Stomach (tissue), 9 donors: ENCODE results near the gene ADM5. TPM values are rescaled to one million over a fixed set of nuclear protein-coding genes. Genes with fewer than 3 reads are reported as not detected.
"Not testable (repeated sequence)": the region's sequence is repeated elsewhere in the genome, so short reads cannot be mapped to it uniquely, and the experiment has no call there.

Source experiments
- DNase-seq, 2 donors: peaks; one replicate each; pipeline versions ENCODE4 v3.0.0 to v3.0.0-alpha.2; 2013 to 2019
- H3K27ac ChIP-seq, 5 donors: fragments of 200-600 bp in 4 of 5; sonication (generic) in 4 of 5; one replicate each; pipeline ENCODE4 v1.5.1; 2013 to 2019; ENCODE audit warnings: mild to moderate bottlenecking in 1 of 5, moderate library complexity in 1 of 5
- H3K27me3 ChIP-seq, 3 donors: fragments of 200-600 bp; sonication (generic); one replicate each; pipeline ENCODE4 v1.5.1; 2017 to 2019; ENCODE audit warnings: mixed run types in 1 of 3
- H3K36me3 ChIP-seq, 4 donors: fragments of 200-600 bp; sonication (generic); 1 replicate in 3 of 4; 2 replicates in 1 of 4; pipeline ENCODE4 v1.5.1; 2016 to 2019
- H3K4me1 ChIP-seq, 4 donors: fragments of 200-600 bp; sonication (generic); one replicate each; pipeline ENCODE4 v1.5.1; 2016 to 2019
- H3K4me3 ChIP-seq, 4 donors: fragments of 200-600 bp; sonication (generic) in 3 of 4; one replicate each; pipeline ENCODE4 v1.5.1; 2016 to 2019; ENCODE audit warnings: mild to moderate bottlenecking in 1 of 4
- H3K9me3 ChIP-seq, 4 donors: fragments of 200-600 bp; sonication (generic); one replicate each; pipeline ENCODE4 v1.5.1; 2016 to 2019
- EP300 ChIP-seq: sonication (generic); formaldehyde crosslinking; IDR thresholded peaks from one replicate; pipeline ENCODE4 v1.6.1; 2017; ENCODE audit warnings: antibody characterized with exemption
- POLR2A ChIP-seq, 4 donors: fragments of 450-650 bp; IDR thresholded peaks; one replicate each; pipeline ENCODE4 v1.6.1; 2016; ENCODE audit warnings: antibody characterized with exemption in 4 of 4, control low read depth in 2 of 4, mild to moderate bottlenecking in 1 of 4, moderate library complexity in 1 of 4
- POLR2AphosphoS5 ChIP-seq, 3 donors: sonication (generic); formaldehyde crosslinking; IDR thresholded peaks; one replicate each; pipeline ENCODE4 v1.6.1; 2016; ENCODE audit warnings: antibody characterized with exemption in 3 of 3
- WGBS, 5 donors: extraction: QIAGEN DNeasy Blood & Tissue Kit in 3 of 5; methylation state at CpG; one replicate each; pipeline versions ENCODE4 v1.1.5 to v1.1.7; 2013 to 2018; 5-methylcytosine and 5-hydroxymethylcytosine counted together
- intact Hi-C: fragments of 100-400 bp; cut with DNase I; formaldehyde crosslinking; loops from one replicate; pipeline ENCODE4 v1.15.1; 2023; ENCODE audit warnings: low total_unique reads
- polyA plus RNA-seq, 3 donors: library from polyadenylated mRNA; stranded (reverse); fragments of 200-250 nt; gene quantifications; one replicate each; pipeline ENCODE4 v1.2.3, GENCODE V29; 2013
- total RNA-seq, 5 donors: library from RNA; depleted of rRNA; stranded (reverse); fragments of >200 nt; gene quantifications; one replicate each; pipeline versions ENCODE4 v1.1.0 to v1.2.3, GENCODE V29; 2014 to 2016
- TF ChIP-seq, protein P1 (sequence below), 7 experiments: fragments of 450-650 bp in 4 of 7; fragments of 200-600 bp in 3 of 7; sonication (generic) in 3 of 7; IDR thresholded peaks; one replicate each; pipeline ENCODE4 v1.5.1; 2016 to 2019; ENCODE audit warnings: antibody characterized with exemption in 7 of 7, control low read depth in 2 of 7, mild to moderate bottlenecking in 1 of 7
- donor health status: healthy with polysubstance abuse.
- donor health status: Bipolar disorder and iron deficiency.
- donor health status: healthy.

The ADM5 gene
- total and polyA plus RNA-seq, 8 donors: 0.61 to 2.5 (median 1.1) TPM; not detected in 3

DNA sequence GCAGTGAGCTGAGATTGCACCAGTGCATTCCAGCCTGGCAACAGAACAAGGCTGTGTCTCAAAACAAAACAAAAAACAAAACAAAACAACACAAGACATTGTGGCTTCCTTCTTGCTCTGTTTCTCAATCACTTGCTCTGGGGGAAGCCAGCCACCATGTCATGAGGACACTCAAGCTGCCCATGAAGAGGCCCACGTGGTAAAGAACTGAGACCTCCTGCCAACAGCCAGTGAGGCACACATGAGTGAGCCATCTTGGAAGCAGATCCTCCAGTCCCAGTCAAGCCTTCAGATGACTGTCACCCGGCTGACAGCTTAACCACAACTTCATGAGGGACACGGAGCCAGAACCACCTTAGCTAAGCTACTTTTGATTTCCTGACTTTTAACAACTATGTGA is 26.8 kb downstream of the ADM5 start:
- Histone ChIP-seq H3K4me3 (no peak overlapping the region), H3K9me3 (no peaks in the 10 kb centered on the region), H3K27ac (no peak overlapping the region), H3K27me3 (no peaks in the 10 kb centered on the region), H3K4me1 (peaks cover 0 to 12% (median 0%) of the 10 kb centered on the region in 4 donors), H3K36me3 (no peaks in the 10 kb centered on the region)
- DNase-seq: no peak
- intact Hi-C loops: no loop called here
- TF ChIP-seq EP300 (no peak), POLR2A (IDR thresholded peaks at IDR 0.05) (no peak), POLR2AphosphoS5 (IDR thresholded peaks at IDR 0.05) (no peak)
- TF ChIP-seq, protein P1, sequence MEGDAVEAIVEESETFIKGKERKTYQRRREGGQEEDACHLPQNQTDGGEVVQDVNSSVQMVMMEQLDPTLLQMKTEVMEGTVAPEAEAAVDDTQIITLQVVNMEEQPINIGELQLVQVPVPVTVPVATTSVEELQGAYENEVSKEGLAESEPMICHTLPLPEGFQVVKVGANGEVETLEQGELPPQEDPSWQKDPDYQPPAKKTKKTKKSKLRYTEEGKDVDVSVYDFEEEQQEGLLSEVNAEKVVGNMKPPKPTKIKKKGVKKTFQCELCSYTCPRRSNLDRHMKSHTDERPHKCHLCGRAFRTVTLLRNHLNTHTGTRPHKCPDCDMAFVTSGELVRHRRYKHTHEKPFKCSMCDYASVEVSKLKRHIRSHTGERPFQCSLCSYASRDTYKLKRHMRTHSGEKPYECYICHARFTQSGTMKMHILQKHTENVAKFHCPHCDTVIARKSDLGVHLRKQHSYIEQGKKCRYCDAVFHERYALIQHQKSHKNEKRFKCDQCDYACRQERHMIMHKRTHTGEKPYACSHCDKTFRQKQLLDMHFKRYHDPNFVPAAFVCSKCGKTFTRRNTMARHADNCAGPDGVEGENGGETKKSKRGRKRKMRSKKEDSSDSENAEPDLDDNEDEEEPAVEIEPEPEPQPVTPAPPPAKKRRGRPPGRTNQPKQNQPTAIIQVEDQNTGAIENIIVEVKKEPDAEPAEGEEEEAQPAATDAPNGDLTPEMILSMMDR (IDR thresholded peaks at IDR 0.05): no peak
- 66 to 81% (median 72%) methylated on average over 3 of the region's 3 CpGs for WGBS, 5 donors

DNA sequence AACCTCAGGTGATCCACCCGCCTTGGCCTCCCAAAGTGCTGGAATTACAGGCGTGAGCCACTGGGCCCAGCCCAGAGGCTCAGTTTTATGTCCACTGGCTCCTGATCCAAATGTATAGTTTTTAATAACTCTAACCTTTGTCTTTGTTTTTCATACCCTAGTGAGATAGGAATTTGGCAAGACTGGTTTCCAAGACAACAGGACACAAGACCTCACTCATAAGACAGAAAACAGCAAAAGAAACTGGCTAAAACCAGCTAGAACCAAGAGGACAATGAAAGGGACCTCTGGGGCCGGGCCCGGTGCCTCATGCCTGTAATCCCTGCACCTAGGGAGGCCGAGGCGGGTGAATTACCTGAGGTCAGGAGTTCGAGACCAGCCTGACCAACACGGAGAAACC is 29.1 kb downstream of the ADM5 start:
- H3K4me3 ChIP-seq: no peak overlapping the region
- H3K27ac ChIP-seq: no peak overlapping the region
- H3K9me3 ChIP-seq: no peaks in the 10 kb centered on the region
- H3K36me3 ChIP-seq: no peaks in the 10 kb centered on the region
- 80 to 84% (median 81%) methylated on average over 8 of the region's 8 CpGs for WGBS, 5 donors
- H3K4me1 ChIP-seq: peaks cover 0 to 12% (median 0%) of the 10 kb centered on the region in 4 donors
- DNase-seq: peak in 1 of 2 donors; percentile 56
- TF ChIP-seq POLR2AphosphoS5 (IDR thresholded peaks at IDR 0.05) (no peak), POLR2A (IDR thresholded peaks at IDR 0.05) (no peak), EP300 (no peak)
- TF ChIP-seq, protein P1 (IDR thresholded peaks at IDR 0.05): no peak
- intact Hi-C loops: no loop called here
- no peaks in the 10 kb centered on the region for H3K27me3 ChIP-seq

DNA sequence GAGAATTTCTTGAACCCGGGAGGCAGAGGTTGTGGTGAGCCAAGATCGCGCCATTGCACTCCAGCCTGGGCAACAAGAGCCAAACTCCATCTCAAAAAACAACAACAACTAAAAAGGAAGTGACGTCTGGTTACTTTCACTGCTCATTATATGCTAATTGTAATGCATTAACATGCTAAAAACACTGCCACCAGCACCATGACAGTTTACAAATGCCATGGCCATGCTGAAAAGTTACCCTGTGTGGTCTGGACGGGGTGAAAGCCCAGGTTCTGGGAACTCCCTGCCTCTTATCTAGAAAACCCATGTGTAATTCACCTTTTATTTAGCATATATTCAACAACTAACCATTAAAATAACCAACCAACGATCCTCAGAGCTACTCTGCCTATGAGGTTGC is 29.6 kb downstream of the ADM5 start:
- 69 to 73% (median 72%) methylated on average over 6 of the region's 6 CpGs for WGBS, 5 donors
- no peak overlapping the region for H3K27ac ChIP-seq
- intact Hi-C loops: no loop called here

DNA sequence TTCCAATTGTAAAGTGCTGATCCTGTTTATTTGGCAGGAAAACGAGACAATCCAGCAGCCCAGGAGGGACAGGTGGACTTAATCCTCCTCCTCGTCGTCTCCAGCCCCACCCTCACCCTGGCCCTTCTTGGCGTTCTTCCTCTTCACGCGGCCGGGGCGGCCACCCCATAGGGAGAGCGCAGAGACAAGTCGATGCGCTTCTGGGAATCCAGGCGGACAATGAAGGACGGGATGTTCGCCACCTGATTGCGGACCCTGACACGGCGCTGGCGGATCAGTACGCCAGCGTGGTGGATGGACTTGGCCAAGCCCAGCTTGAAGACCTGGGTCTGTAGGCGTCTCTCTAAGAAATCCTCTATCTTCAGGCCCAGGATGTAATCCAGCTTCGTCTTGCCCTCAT is 30.0 kb downstream of the ADM5 start:
- DNase-seq: not testable (repeated sequence)
- WGBS, 5 donors: 66 to 83% (median 78%) methylated on average over 22 of the region's 22 CpGs

More for the DNA sequence above, 29.6 kb downstream of the ADM5 start:
- no peaks in the 10 kb centered on the region for H3K36me3 ChIP-seq
- H3K4me3 ChIP-seq: no peak overlapping the region
- TF ChIP-seq EP300: no peak
- TF ChIP-seq POLR2A (IDR thresholded peaks at IDR 0.05): no peak
- no peak for TF ChIP-seq POLR2AphosphoS5 (IDR thresholded peaks at IDR 0.05)
- TF ChIP-seq, protein P1 (IDR thresholded peaks at IDR 0.05): no peak
- DNase-seq: no peak
- H3K4me1 ChIP-seq: peaks cover 0 to 12% (median 0%) of the 10 kb centered on the region in 4 donors
- H3K27me3 ChIP-seq: no peaks in the 10 kb centered on the region
- H3K9me3 ChIP-seq: no peaks in the 10 kb centered on the region

DNA sequence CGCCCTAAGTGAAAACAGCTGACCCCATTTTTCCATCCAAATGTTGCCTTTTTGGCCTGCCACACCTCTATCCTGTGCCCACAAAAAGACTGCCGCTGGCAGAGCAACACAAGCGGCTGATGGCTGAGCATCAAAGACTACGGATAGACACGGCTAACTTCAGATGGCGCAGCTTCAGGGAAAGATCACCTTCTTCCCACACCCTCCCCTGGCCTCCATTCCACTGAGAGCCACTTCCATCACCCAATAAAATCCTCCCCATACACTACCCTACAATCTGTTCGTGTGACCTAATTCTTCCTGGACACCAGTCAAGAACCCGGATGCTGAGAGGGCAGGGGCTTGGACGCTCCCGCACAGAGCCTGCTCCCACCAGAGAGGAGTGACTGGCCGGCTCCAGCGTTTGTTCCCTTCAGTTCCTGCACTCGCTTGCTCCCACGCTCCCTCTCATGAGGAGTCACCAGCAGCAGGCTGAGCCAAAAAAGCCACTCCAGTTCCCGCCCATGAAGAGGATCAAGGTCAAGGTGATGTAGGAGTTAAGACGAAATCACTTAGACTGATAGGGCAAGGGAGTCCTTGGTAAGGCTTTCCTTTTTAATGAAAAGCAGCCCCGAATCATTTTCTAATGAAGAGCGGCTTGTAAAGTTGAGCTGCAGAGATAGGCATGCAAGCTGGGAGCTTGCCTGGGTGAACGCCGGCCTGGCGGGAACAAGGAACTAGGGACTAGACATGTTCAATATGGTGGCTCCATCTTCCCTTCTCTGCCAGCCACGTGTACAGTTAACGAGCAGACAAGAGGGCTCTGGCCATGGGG is 38.0 kb downstream of the ADM5 start:
- intact Hi-C loops: no loop called here
- TF ChIP-seq, protein P1 (IDR thresholded peaks at IDR 0.05): no peak
- TF ChIP-seq POLR2A (IDR thresholded peaks at IDR 0.05) (no peak), EP300 (no peak), POLR2AphosphoS5 (IDR thresholded peaks at IDR 0.05) (no peak)
- no peak overlapping the region for H3K4me3 ChIP-seq
- 71 to 77% (median 73%) methylated on average over 23 of the region's 23 CpGs for WGBS, 5 donors
- H3K27ac ChIP-seq: no peak overlapping the region
- no peaks in the 10 kb centered on the region for H3K4me1 ChIP-seq
- no peaks in the 10 kb centered on the region for H3K36me3 ChIP-seq
- H3K9me3 ChIP-seq: no peaks in the 10 kb centered on the region
- no peaks in the 10 kb centered on the region for H3K27me3 ChIP-seq
- peak in 1 of 2 donors; percentile 78 for DNase-seq

More for the DNA sequence above, 30.0 kb downstream of the ADM5 start:
- H3K36me3 ChIP-seq, intact Hi-C loops, H3K4me3 ChIP-seq, H3K27ac ChIP-seq, H3K9me3 ChIP-seq, H3K27me3 ChIP-seq: not testable (repeated sequence)
- H3K4me1 ChIP-seq: peaks cover 0 to 12% (median 0%) of the 10 kb centered on the region in 4 donors
